22Rv1 (cell line): ENCODE data around the gene ABCC5.

Source experiments
- ZFX ChIP-seq: fragments of 450-650 bp; IDR thresholded peaks from 2 replicates; pipeline ENCODE4 v1.6.1; 2017; ENCODE audit warnings: antibody characterized with exemption, borderline replicate concordance
- TF ChIP-seq, protein P1 (sequence below): fragments of 450-650 bp; IDR thresholded peaks from 2 replicates; pipeline ENCODE4 v1.5.1; 2017; ENCODE audit warnings: mild to moderate bottlenecking

DNA sequence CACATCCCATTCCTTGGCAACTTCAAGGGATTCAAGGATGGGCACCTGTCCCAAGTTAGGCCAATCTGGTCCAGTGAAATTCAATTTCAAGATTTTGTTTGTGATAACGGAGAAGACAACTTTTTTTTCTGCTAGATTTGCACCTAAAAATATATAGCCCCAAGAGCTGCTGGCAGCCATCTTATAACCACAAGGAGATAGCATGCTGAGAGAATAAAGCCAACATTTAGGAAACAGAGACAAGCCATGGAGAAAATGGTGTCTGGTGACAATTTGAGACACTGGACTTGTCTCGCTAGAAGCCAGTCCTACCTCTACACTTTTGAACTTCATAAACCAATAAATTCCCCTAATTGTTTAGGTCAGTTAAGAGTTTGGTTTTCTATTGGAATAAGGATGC is 138.4 kb downstream of the ABCC5 start:
- TF ChIP-seq, protein P1, sequence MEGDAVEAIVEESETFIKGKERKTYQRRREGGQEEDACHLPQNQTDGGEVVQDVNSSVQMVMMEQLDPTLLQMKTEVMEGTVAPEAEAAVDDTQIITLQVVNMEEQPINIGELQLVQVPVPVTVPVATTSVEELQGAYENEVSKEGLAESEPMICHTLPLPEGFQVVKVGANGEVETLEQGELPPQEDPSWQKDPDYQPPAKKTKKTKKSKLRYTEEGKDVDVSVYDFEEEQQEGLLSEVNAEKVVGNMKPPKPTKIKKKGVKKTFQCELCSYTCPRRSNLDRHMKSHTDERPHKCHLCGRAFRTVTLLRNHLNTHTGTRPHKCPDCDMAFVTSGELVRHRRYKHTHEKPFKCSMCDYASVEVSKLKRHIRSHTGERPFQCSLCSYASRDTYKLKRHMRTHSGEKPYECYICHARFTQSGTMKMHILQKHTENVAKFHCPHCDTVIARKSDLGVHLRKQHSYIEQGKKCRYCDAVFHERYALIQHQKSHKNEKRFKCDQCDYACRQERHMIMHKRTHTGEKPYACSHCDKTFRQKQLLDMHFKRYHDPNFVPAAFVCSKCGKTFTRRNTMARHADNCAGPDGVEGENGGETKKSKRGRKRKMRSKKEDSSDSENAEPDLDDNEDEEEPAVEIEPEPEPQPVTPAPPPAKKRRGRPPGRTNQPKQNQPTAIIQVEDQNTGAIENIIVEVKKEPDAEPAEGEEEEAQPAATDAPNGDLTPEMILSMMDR, result no peak
- no peak for TF ChIP-seq ZFX
